CD4-positive, alpha-beta T cell treated with Interleukin-12 subunit alpha and Interleukin-12 subunit beta, for 1 hour (primary cell): Measurements from ENCODE around the gene TBC1D10A.
"Not testable (repeated sequence)": the region's sequence is repeated elsewhere in the genome, so short reads cannot be mapped to it uniquely, and the experiment has no call there.

Experiments used
- DNase-seq: peaks from one replicate; pipeline ENCODE4 v3.0.0-alpha.2; 2020

The TBC1D10A gene

GRCh38 chr22:30344447-30345200 is 17.9 kb upstream of the TBC1D10A start:
- DNase-seq: peak; percentile 31

GRCh38 chr22:30340911-30341685 is 14.4 kb upstream of the TBC1D10A start:
- DNase-seq: no peak

DNA sequence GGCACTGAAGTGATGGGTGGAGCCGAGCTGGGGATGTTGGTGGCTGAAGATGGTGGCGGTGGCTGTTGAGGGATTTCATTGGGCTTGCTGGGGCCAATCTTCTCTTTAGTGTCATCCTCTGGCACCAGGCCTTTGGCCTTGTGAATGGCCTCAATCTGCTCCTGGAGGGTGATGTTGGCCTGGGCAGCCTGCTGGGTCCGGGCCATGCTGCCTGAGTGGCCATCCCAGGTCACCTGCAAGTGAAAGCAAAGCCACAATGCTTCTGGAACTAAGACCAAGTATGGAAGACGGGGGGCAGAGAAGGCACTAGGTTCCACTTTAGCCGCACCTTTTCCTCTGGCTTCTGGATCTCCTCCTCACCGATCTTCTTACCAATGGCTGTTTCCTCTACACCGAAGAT is 12.1 kb upstream of the TBC1D10A start:
- no peak for DNase-seq

DNA sequence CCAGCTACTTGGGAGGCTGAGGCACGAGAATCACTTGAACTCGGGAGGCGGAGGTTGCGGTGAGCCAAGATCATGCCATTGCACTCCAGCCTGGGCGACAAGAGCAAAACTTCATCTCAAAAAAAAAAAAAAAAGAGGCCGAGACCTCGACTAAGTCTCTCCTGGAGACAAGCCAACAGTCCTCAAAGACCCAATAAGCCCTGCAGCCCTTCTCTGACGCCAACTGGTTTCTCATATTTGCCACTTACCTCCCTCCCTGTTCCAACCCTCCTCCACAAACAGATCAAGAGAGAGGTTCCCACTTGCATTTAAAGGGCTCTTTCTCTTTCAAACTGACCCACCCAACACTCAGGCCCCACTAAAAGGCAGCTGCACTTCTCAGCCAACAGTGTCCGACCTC is 11.6 kb upstream of the TBC1D10A start:
- DNase-seq: not testable (repeated sequence)

DNA sequence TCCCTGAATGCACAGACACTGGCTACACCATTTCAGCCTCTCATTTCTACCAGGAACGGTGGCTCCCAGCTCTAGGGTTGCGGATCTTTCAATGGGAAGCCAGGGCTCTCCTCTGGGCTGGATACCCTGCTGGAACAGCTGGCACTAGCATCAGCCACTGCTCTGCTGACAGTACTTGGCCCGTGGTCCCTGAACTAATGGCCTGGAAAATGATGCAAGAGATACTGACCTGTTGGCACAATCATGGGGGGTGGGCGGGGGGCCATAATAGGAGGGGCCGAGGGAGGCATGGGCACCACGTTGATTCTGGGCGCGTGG is 10.7 kb upstream of the TBC1D10A start:
- no peak for DNase-seq

GRCh38 chr22:30336752-30337460 is 10.2 kb upstream of the TBC1D10A start:
- no peak for DNase-seq

DNA sequence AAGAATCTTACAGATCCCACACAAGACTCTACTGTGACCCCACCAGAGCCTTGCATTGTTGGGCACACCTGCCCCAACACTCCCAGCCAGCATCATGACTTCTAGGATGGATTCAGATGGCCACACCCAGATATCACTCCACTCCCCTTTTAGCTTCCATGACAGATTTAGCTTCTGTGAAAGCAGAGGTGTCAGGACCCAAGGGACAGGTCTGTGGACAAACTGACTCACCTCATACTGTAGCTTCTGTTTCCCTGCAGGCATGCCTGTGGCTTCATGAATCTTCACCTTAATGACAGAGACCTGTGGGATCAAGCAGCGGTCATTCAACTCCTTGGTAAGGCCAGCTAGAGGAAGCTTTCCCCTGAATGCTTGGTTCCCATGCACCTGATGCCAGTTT is 8.5 kb upstream of the TBC1D10A start:
- DNase-seq: no peak

DNA sequence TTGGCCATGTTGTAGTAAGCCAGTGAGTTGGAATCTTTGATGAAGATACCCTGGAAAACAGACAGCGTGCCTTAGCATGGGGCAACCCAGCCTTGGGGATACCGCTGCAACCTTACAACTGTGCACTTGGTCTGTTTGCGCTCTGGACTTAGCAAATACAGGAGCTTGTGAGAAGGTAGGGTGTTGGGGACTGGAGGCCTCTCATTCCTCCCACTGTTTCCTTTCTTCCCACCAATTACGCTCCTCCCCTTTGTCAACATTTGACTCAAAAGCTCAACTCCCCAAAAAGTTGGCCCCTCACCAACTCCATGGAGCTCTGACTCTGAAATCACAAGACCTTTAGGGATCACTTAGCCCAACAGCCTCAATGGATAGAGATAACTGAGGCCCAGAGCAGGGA is 7.9 kb upstream of the TBC1D10A start:
- no peak for DNase-seq

DNA sequence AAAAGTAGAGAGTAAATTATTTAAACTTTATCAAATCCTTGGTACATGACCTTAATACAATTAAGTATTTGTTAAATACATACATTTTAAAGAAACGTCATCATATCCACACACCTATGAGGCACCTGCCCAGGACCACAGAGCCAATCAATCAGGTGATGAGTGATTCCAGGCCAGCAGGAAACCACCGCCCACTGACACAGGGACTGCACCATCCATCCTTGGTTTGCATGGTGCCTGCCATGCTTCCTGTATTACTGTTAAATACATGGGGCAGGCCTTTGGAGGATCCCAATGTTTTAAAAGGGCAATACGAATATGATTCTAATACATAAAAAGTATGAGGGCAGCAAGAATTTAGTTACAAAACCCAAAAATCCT is 7.0 kb upstream of the TBC1D10A start:
- no peak for DNase-seq

DNA sequence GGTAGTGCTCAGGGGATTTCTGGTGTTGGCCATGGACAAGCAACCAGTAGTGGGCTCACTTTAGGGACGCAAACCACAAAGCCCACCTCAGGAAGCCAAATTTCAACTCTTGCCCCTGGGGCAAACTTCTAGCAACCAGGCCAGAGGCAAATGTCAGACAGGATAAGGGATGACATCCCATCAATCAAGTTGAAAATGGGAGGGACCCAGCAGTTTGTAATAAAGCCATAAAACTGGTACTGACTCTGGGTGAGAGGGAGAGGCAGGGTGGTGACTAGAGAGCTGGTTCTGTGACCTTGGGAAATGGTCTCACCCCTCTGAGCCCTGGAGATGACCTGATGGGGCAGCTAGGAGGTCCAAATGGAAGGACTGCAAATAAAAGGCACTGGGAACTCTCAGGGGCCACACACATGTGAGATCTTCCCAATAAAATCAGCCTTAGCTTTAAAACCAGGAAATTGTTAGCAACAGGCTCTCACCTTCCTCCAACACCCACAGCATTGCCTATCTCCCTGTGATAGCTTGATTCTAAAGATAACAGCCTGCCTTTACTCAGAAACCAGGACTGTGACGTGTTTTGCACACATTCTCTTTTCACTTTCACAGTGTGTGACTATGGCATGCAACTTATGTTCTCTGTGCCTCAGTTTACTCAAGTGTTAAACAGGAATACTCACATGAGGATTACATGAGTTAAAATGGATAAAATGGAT is 6.4 kb upstream of the TBC1D10A start:
- no peak for DNase-seq

GRCh38 chr22:30332551-30332950 is 5.8 kb upstream of the TBC1D10A start:
- no peak for DNase-seq

- no peak for DNase-seq
These were observed 1.8 kb upstream of the TBC1D10A start for GRCh38 chr22:30328466-30329049.

DNA sequence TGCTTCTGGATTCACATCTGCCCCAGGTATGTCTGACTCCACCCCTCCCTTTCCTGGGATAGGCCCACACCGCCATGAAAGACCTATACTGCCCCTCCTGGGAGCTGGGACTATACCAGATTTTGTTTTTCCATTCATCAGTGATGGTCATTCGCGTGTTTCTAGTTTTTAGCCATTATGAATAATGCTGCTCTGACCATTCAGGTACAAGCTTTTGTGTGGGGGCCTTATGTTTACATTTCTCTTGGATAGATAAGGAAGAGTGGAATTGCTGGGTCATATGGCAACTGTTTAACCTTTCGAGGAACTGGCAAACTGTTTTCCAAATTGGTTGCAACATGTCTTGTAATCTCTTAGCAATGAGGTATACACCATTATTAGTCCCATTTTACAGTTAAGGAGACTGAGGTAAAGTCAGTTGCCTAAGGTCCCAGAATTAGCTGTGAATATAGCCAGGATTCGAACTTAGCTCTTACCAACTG is 1.2 kb upstream of the TBC1D10A start:
- DNase-seq: no peak

DNA sequence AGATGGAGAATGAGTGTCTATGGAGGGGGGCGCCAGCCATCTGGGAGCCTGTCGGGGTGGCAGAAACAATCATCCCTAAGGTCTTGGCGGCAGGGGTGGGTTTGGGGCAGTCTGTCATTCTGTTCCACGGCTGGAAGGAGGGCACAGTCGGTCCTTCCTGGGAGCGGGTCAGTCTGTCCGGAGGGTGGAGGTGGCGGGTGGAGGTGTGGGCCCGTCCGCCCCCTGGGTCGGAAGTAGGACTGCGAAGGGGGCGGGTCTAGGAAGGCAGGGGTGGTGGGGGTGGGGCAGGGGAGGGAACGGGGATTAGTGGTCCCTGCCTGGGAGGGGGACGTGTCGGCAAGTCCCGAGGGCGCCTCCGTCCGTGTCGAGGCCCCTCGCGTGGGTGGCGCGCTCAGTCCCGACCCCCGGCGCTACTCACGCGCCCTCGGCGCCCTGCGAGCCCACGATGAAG is 461 bp downstream of the TBC1D10A start:
- DNase-seq: peak; percentile 36

- DNase-seq: no peak
These were observed 952 bp downstream of the TBC1D10A start for GRCh38 chr22:30325724-30326254.

- no peak for DNase-seq
These were observed 1.5 kb downstream of the TBC1D10A start for GRCh38 chr22:30325065-30325720.

- peak; percentile 55 for DNase-seq
These were observed 2.6 kb downstream of the TBC1D10A start for GRCh38 chr22:30324014-30324730.

DNA sequence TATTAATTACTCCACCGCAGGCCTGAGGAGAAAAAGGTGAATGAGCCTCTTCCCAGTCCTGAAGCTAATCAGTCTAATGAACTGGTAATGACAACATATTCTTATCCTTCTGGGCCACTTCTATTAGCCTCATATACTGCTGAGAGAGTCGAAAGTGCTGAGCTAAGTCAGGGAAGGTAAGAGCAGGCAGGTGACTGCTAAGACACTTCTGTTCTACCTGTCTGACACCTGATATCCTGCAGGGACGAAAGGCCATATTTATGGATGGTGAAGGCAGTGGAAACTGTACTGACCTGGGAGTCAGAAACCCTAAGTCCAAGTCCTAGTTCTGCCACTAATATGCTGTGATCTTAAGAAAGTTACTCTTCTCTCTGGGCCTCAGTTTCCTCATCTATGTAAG is 3.5 kb downstream of the TBC1D10A start:
- no peak for DNase-seq

- no peak for DNase-seq
These were observed 5.3 kb downstream of the TBC1D10A start for GRCh38 chr22:30321461-30321860.

GRCh38 chr22:30320021-30320556 is 6.7 kb downstream of the TBC1D10A start:
- no peak for DNase-seq
